ENCODE results near the gene RNF224. TPM values are rescaled to one million over a fixed set of nuclear protein-coding genes. Genes with fewer than 3 reads are reported as not detected.

Gene RNF224
- total RNA-seq, 1 donor from 2014 or later: 0.39 TPM

GRCh38 chr9:137275588-137276472 lies 48.5 kb downstream of the RNF224 start:
- no peak for DNase-seq
- H3K36me3 Mint-ChIP-seq (ENCODE audit: unreplicated experiment): no peaks in the 10 kb centered on the region
- H3K4me3 Mint-ChIP-seq (ENCODE audit: unreplicated experiment): peak overlapping the region; percentile 20
- no peak overlapping the region for H3K27ac Mint-ChIP-seq (ENCODE audit: unreplicated experiment)
- peaks cover 8% of the 10 kb centered on the region for H3K27me3 Mint-ChIP-seq (ENCODE audit: unreplicated experiment)
- peaks cover 6% of the 10 kb centered on the region for H3K9me3 Mint-ChIP-seq (ENCODE audit: unreplicated experiment)
- peaks cover 17% of the 10 kb centered on the region for H3K4me1 Mint-ChIP-seq (ENCODE audit: low read depth, unreplicated experiment)
- no peak for TF ChIP-seq CTCF (IDR thresholded peaks at IDR 0.05; ENCODE audit: partially characterized antibody, unreplicated experiment)

- H3K27ac Mint-ChIP-seq (ENCODE audit: unreplicated experiment): no peak overlapping the region
- H3K4me1 Mint-ChIP-seq (ENCODE audit: low read depth, unreplicated experiment): peaks cover 17% of the 10 kb centered on the region
- TF ChIP-seq CTCF (IDR thresholded peaks at IDR 0.05; ENCODE audit: partially characterized antibody, unreplicated experiment): no peak
- no peaks in the 10 kb centered on the region for H3K36me3 Mint-ChIP-seq (ENCODE audit: unreplicated experiment)
- peak; percentile 25 for DNase-seq
- H3K27me3 Mint-ChIP-seq (ENCODE audit: unreplicated experiment): peaks cover 6% of the 10 kb centered on the region
- peaks cover 6% of the 10 kb centered on the region for H3K9me3 Mint-ChIP-seq (ENCODE audit: unreplicated experiment)
- no peak overlapping the region for H3K4me3 Mint-ChIP-seq (ENCODE audit: unreplicated experiment)
Measured at GRCh38 chr9:137276473-137277328, 49.4 kb downstream of the RNF224 start.

GRCh38 chr9:137277329-137278041 lies 50.2 kb downstream of the RNF224 start, which contains the start of gene TOR4A:
TOR4A (plus strand) TSS chr9:137277726; CDS start chr9:137278690, 964 bp downstream.
- H3K9me3 Mint-ChIP-seq (ENCODE audit: unreplicated experiment): peaks cover 6% of the 10 kb centered on the region
- no peak within 1 kb of the TSS for H3K4me3 Mint-ChIP-seq (ENCODE audit: unreplicated experiment)
- H3K27me3 Mint-ChIP-seq (ENCODE audit: unreplicated experiment): peaks cover 7% of the 10 kb centered on the region
- H3K36me3 Mint-ChIP-seq (ENCODE audit: unreplicated experiment): peaks cover 5% of the 10 kb centered on the region
- TF ChIP-seq CTCF (IDR thresholded peaks at IDR 0.05; ENCODE audit: partially characterized antibody, unreplicated experiment): no peak
- H3K27ac Mint-ChIP-seq (ENCODE audit: unreplicated experiment): no peak within 1 kb of the TSS
- H3K4me1 Mint-ChIP-seq (ENCODE audit: low read depth, unreplicated experiment): peaks cover 18% of the 10 kb centered on the region
- DNase-seq: peak; percentile 30

- no peak overlapping the region for H3K27ac Mint-ChIP-seq (ENCODE audit: unreplicated experiment)
- DNase-seq: peak; percentile 44
- TF ChIP-seq CTCF (IDR thresholded peaks at IDR 0.05; ENCODE audit: partially characterized antibody, unreplicated experiment): no peak
- H3K4me3 Mint-ChIP-seq (ENCODE audit: unreplicated experiment): no peak overlapping the region
- peaks cover 11% of the 10 kb centered on the region for H3K9me3 Mint-ChIP-seq (ENCODE audit: unreplicated experiment)
- peaks cover 21% of the 10 kb centered on the region for H3K4me1 Mint-ChIP-seq (ENCODE audit: low read depth, unreplicated experiment)
- H3K36me3 Mint-ChIP-seq (ENCODE audit: unreplicated experiment): peaks cover 7% of the 10 kb centered on the region
- H3K27me3 Mint-ChIP-seq (ENCODE audit: unreplicated experiment): peaks cover 8% of the 10 kb centered on the region
Measured at GRCh38 chr9:137278061-137278701, 50.9 kb downstream of the RNF224 start.

Other genes with a start within 250 kb of the RNF224 start
- gene PTGDS, start 250.0 kb upstream of the RNF224 start, total RNA-seq (ENCODE audit: unreplicated experiment): not detected
- gene LCNL1, start 244.5 kb upstream of the RNF224 start, total RNA-seq (ENCODE audit: unreplicated experiment): not detected
- gene PAXX, start 235.1 kb upstream of the RNF224 start, total RNA-seq (ENCODE audit: unreplicated experiment): 50.7 TPM
- not detected for gene CLIC3, start 230.9 kb upstream of the RNF224 start, total RNA-seq (ENCODE audit: unreplicated experiment)
- 70.7 TPM for gene ABCA2, start 199.3 kb upstream of the RNF224 start, total RNA-seq (ENCODE audit: unreplicated experiment)
- 0.20 TPM for gene FUT7, start 195.4 kb upstream of the RNF224 start, total RNA-seq (ENCODE audit: unreplicated experiment)
- 260 TPM for gene NPDC1, start 181.3 kb upstream of the RNF224 start, total RNA-seq (ENCODE audit: unreplicated experiment)
- 0.69 TPM for gene ENTPD2, start 173.4 kb upstream of the RNF224 start, total RNA-seq (ENCODE audit: unreplicated experiment)
- gene SAPCD2, start 156.9 kb upstream of the RNF224 start, total RNA-seq (ENCODE audit: unreplicated experiment): 13.5 TPM
- gene UAP1L1, start 150.0 kb upstream of the RNF224 start, total RNA-seq (ENCODE audit: unreplicated experiment): 5.1 TPM
- 59.8 TPM for gene MAN1B1, start 140.5 kb upstream of the RNF224 start, total RNA-seq (ENCODE audit: unreplicated experiment)
- gene DPP7, start 112.8 kb upstream of the RNF224 start, total RNA-seq (ENCODE audit: unreplicated experiment): 30.8 TPM
- 5.5 TPM for gene GRIN1, start 88.3 kb upstream of the RNF224 start, total RNA-seq (ENCODE audit: unreplicated experiment)
- 0.98 TPM for gene LRRC26, start 57.5 kb upstream of the RNF224 start, total RNA-seq (ENCODE audit: unreplicated experiment)
- not detected for gene TMEM210, start 55.4 kb upstream of the RNF224 start, total RNA-seq (ENCODE audit: unreplicated experiment)
- 72.9 TPM for gene ANAPC2, start 38.9 kb upstream of the RNF224 start, total RNA-seq (ENCODE audit: unreplicated experiment)
- 37.3 TPM for gene SSNA1, start 38.8 kb upstream of the RNF224 start, total RNA-seq (ENCODE audit: unreplicated experiment)
- gene TPRN, start 26.8 kb upstream of the RNF224 start, total RNA-seq (ENCODE audit: unreplicated experiment): 9.6 TPM
- 36.5 TPM for gene TMEM203, start 21.9 kb upstream of the RNF224 start, total RNA-seq (ENCODE audit: unreplicated experiment)
- gene NDOR1, start 21.8 kb upstream of the RNF224 start, total RNA-seq (ENCODE audit: unreplicated experiment): 31.6 TPM
- 24.8 TPM for gene RNF208, start 5.3 kb upstream of the RNF224 start, total RNA-seq (ENCODE audit: unreplicated experiment)
- gene CYSRT1, start 2.3 kb upstream of the RNF224 start, total RNA-seq (ENCODE audit: unreplicated experiment): 2.1 TPM
- gene SLC34A3, start 3.4 kb downstream of the RNF224 start, total RNA-seq (ENCODE audit: unreplicated experiment): not detected
- 192 TPM for gene TUBB4B, start 13.8 kb downstream of the RNF224 start, total RNA-seq (ENCODE audit: unreplicated experiment)
- gene STPG3, start 23.8 kb downstream of the RNF224 start, total RNA-seq (ENCODE audit: unreplicated experiment): not detected
- 48.5 TPM for gene NELFB, start 27.8 kb downstream of the RNF224 start, total RNA-seq (ENCODE audit: unreplicated experiment)
- 1.5 TPM for gene TOR4A, start 50.2 kb downstream of the RNF224 start, total RNA-seq (ENCODE audit: unreplicated experiment)
- 15.2 TPM for gene NRARP, start 74.8 kb downstream of the RNF224 start, total RNA-seq (ENCODE audit: unreplicated experiment)
- gene EXD3, start 195.7 kb downstream of the RNF224 start, total RNA-seq (ENCODE audit: unreplicated experiment): 24.5 TPM
- gene NOXA1, start 195.9 kb downstream of the RNF224 start, total RNA-seq (ENCODE audit: unreplicated experiment): 2.6 TPM
- 1.0 TPM for gene ENTPD8, start 213.9 kb downstream of the RNF224 start, total RNA-seq (ENCODE audit: unreplicated experiment)
- 131 TPM for gene NSMF, start 231.8 kb downstream of the RNF224 start, total RNA-seq (ENCODE audit: unreplicated experiment)